Measurements from ENCODE around the gene KRAS.
A peak's percentile ranks its signal among the peaks of the same experiment; 100 is the strongest.

Gene KRAS

DNA sequence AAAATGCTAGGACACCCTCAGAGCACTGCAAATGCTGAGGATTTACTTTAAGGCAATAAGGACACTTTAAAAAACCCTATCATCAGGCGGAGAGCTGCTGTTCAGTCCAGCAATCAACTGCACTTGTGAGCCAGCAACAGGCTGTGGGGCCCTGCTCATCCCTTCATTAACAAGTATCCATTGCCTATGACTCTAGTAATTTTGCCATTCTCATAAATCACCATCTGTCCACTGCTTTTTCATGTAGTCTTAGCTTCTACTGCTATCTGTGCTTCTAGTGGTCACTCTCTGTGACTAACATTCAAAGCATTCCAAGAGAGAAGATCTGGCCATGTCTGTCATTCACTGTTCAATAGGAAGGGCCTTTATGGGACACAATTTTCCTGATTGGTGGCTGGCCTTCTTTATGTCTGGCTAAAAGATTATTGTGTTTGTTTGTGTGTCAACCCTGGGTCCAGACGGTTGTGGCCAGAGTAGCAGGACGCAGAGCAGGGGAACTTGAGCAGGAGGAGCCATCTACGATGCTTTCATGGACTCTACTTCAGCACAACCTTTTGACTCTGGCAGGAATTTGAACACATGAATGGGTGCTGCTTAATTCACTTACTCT lies 3.6 kb upstream of the KRAS start:
- DNase-seq = no peak

GRCh38 chr12:25253371-25254068 lies 2.8 kb upstream of the KRAS start:
- no peak for DNase-seq

- no peak for DNase-seq
Observed at GRCh38 chr12:25252946-25253345, 2.2 kb upstream of the KRAS start.

- no peak for DNase-seq
Observed at GRCh38 chr12:25251769-25252168, 1.0 kb upstream of the KRAS start.

DNA sequence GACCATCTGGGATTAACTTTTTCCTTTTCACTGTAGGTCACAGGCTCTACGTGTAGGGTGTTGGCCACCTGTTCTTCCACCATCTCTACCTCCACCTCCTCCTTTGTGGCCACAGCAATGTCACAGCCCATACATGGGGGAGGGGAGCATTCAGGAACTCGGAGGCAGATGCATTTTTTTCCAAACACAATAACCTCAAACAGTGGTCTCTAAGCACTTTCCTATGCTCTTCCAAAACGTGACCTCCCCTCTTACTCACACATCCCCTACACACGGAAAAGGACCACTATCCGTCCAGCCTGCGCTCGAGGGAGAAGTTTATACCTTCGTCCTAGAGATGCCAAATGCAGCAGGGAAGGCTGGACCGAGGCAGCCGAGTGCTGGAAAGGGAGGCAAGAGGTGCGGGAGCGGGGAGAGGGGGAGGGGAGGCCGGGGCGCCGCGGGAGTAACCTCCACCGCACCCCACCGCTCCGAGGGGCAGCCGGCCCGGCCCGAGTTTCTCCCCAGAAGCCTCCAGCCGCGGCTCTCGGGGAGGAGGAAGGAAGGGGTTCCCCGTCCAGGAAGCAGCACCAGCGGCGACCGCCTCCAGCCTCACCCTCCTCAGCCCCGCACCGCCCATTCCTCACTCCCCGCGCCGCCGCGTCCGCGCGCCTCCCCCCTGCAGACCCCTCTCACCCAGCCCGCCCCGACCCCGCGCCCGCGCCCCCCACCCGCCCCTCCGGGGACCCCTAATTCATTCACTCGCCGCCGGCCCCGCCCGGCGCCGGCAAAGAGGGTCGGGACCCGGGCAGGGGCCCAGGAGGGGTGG lies 594 bp downstream of the KRAS start:
- peak; percentile 48 for DNase-seq

- DNase-seq = no peak
Observed at GRCh38 chr12:25248732-25249131, 2.0 kb downstream of the KRAS start.

- no peak for DNase-seq
Observed at GRCh38 chr12:25248137-25248536, 2.6 kb downstream of the KRAS start.

DNA sequence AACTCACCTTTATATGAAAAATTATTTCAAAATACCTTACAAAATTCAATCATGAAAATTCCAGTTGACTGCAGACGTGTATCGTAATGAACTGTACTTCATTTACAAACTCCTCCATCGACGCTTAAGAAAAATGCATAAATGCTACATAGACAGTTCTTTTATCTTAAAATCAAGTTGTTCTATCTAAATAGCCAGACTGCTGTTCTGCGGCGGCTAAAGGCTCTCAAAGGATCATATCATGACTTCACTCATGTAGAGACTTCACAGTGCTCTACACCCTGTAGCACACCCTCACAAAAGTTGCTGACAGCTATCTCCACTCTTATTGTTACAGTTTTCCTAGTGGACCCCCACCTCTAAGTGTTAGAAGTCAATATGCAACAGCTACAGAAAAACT lies 5.2 kb downstream of the KRAS start:
- no peak for DNase-seq

DNA sequence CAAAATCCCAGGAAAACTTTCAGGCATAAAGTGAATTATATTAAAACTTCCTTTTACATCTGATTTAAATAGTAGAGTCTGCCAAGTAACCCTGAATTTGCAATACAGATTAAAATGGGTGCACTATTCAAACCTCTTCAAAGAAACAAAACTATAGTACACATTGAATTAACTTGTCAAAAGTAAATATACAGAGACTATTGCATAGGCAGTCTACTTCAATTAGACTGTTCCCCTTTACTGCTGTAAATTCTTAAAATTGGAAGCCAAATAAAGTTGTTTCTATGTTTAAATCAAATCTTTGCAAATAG lies 7.1 kb downstream of the KRAS start:
- DNase-seq = no peak

DNA sequence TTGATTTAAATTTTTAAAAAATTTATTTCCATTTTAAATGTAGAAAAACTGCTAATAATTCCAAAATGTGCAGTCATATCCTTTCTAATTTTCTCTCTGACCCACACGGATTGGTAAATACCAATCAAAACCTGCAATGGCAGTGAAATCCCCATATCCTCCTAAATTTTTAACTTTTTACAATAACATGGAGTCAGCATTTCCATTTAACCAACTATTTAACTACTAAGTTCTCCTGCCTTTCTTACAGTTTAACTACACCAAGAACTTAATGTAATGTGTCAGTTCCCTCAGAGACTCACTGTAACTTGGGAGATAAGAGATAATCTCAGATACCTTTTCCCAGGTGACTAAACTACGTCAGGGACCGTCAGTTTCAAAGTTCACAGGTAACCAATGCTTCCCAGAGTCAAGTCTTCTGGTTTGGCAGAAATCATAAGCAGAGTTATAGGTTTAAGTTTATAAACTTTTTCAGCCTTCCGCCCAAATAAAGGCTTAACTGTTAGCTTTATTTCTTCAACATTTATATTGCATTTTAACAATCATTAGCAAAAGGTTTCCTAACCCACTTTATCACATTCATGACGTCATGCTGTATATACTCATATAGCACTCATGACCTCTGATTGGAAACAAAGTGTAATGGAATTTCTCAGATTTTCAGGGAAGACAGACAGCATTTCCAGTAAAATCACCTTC lies 7.6 kb downstream of the KRAS start:
- DNase-seq = no peak

- DNase-seq = no peak
Observed at GRCh38 chr12:25241167-25242020, 9.3 kb downstream of the KRAS start.

GRCh38 chr12:25236626-25237025 lies 14.1 kb downstream of the KRAS start:
- DNase-seq = no peak

GRCh38 chr12:25236190-25236589 lies 14.5 kb downstream of the KRAS start:
- no peak for DNase-seq

- DNase-seq = no peak
Observed at GRCh38 chr12:25213338-25213737, 37.4 kb downstream of the KRAS start.

DNA sequence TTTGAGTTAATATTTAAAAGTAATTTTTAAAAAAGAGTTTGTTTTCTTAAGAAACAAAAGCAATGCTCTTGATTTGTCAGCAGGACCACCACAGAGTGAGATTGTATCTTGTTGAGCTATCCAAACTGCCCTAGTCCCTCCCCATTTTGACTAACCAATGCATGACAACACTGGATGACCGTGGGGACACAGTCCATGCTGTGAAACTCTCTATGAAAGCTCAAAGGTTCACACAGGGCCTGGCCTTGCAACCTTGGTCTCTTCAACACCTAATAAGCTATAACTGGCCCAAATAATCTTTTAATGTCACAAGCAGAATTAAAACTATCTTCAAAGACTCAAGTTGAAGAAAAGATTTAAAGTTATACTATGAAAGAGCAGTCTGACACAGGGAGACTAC lies 42.2 kb downstream of the KRAS start:
- no peak for DNase-seq

DNA sequence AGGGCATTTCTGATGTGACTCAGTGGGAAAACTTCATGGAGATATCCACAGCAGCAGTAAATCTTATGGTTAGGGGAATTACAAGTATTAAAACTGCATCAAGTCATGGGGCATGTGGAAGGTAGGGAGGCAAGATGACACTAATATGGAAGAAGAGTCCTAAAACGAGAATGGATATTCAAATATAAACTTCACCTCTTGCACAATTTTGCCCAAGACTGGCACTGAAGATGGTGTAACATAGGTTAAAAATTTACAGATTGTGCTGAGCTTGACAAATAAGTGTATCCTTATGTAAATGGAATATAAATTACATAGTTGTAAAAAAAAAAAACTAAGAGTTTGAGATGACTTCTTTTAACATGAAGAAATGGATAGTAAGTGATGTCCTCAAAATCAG lies 42.9 kb downstream of the KRAS start:
- DNase-seq = no peak

GRCh38 chr12:25207411-25207810 lies 43.3 kb downstream of the KRAS start:
- DNase-seq = no peak

- no peak for DNase-seq
Observed at GRCh38 chr12:25202137-25202536, 48.6 kb downstream of the KRAS start.

DNA sequence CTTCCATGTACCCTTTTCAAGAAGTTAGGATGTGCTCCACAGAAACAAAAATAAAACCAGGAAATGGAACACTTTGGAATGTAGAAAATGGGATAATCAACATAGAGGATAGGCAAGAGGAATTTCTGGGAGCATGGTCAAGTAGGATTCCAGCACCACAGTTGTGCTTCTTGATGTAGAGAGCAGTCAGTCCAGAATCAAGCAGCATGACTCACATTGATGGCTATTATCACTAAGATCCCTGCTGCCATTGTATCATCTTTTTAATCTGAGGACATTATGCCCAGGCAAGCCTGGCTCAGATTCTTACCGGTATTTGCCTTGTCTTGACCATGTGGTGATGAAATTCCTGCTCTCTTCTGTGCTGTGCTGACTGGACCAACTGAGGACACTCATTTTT lies 50.0 kb downstream of the KRAS start:
- DNase-seq = no peak

- DNase-seq = no peak
Observed at GRCh38 chr12:25197608-25198007, 53.1 kb downstream of the KRAS start.

GRCh38 chr12:25195056-25195971 lies 55.4 kb downstream of the KRAS start, which contains the start of the genes DNAI7 and ETFRF1:
Gene DNAI7, minus strand, starts transcription at chr12:25195160. Its CDS starts 82 bp downstream, at chr12:25195078.
Gene ETFRF1, plus strand, starts transcription at chr12:25195237. Its CDS starts 8,720 bp downstream, at chr12:25203957.
- DNase-seq = peak; percentile 96

Measured in effector CD4-positive, alpha-beta T cell (primary cell).